Spleen (tissue), 11 donors: ENCODE data around the gene RALY. TPM values are rescaled to one million over a fixed set of nuclear protein-coding genes. Genes with fewer than 3 reads are reported as not detected.

Source experiments
- DNase-seq: peaks from one replicate; pipeline ENCODE4 v3.0.0-alpha.2; 2020
- H3K27ac ChIP-seq, 8 donors: fragments of 200-600 bp; sonication (generic) in 7 of 8; 1 replicate in 4 of 8; 2 replicates in 4 of 8; pipeline versions ENCODE4 v1.5.0 to v1.8.0; 2016 to 2021; ENCODE audit warnings: inconsistent platforms in 4 of 8, mild to moderate bottlenecking in 4 of 8, moderate library complexity in 1 of 8
- H3K27me3 ChIP-seq, 7 donors: fragments of 200-600 bp; sonication (generic) in 6 of 7; replicated peaks in 1 of 7; 1 replicate in 4 of 7; 2 replicates in 3 of 7; pipeline versions ENCODE4 v1.5.0 to v1.8.0; 2016 to 2021; ENCODE audit warnings: inconsistent platforms in 3 of 7, mild to moderate bottlenecking in 1 of 7
- H3K36me3 ChIP-seq, 6 donors: fragments of 200-600 bp; sonication (generic) in 5 of 6; 1 replicate in 4 of 6; 2 replicates in 2 of 6; pipeline versions ENCODE4 v1.5.0 to v1.8.0; 2016 to 2021; ENCODE audit warnings: inconsistent platforms in 2 of 6
- H3K4me1 ChIP-seq, 6 donors: fragments of 200-600 bp; sonication (generic) in 5 of 6; 1 replicate in 3 of 6; 2 replicates in 3 of 6; pipeline versions ENCODE4 v1.5.0 to v1.8.0; 2016 to 2021; ENCODE audit warnings: inconsistent platforms in 3 of 6
- H3K4me3 ChIP-seq, 8 donors: fragments of 200-600 bp; sonication (generic) in 7 of 8; 1 replicate in 4 of 8; 2 replicates in 4 of 8; pipeline versions ENCODE4 v1.5.0 to v1.8.0; 2016 to 2021; ENCODE audit warnings: inconsistent platforms in 4 of 8, mild to moderate bottlenecking in 4 of 8, moderate library complexity in 2 of 8
- H3K9me3 ChIP-seq, 8 donors: fragments of 200-600 bp; sonication (generic) in 7 of 8; 1 replicate in 4 of 8; 2 replicates in 4 of 8; pipeline versions ENCODE4 v1.5.0 to v1.8.0; 2016 to 2021; ENCODE audit warnings: inconsistent platforms in 4 of 8
- POLR2A ChIP-seq, 3 donors: fragments of 450-650 bp; IDR thresholded peaks; one replicate each; pipeline ENCODE4 v1.5.1; 2017; ENCODE audit warnings: antibody characterized with exemption in 3 of 3, mild to moderate bottlenecking in 1 of 3
- POLR2AphosphoS5 ChIP-seq, 3 donors: sonication (generic); formaldehyde crosslinking; IDR thresholded peaks; one replicate each; pipeline ENCODE4 v1.5.1; 2017; ENCODE audit warnings: antibody characterized with exemption in 3 of 3
- WGBS, 5 donors: extraction: QIAGEN DNeasy Blood & Tissue Kit in 3 of 5; methylation state at CpG; one replicate each; pipeline versions ENCODE4 v1.1.5 to v1.1.7; 2013 to 2018; 5-methylcytosine and 5-hydroxymethylcytosine counted together
- intact Hi-C: fragments of 100-400 bp; cut with DNase I; formaldehyde crosslinking; loops from one replicate; pipeline ENCODE4 v1.15.0; 2023; ENCODE audit warnings: low total_unique reads
- polyA plus RNA-seq, 3 donors: library from polyadenylated mRNA; stranded (reverse); fragments of 200-250 nt; gene quantifications; one replicate each; pipeline ENCODE4 v1.2.1, GENCODE V29; 2013
- total RNA-seq, 7 donors: library from RNA; depleted of rRNA in 3 of 7; stranded (reverse); fragments of >200 nt in 3 of 7; fragmentation: NEBNext Ultra II Directional in 4 of 7; extraction: Animal tissue kit (Norgen Biotek cat#: 25700) in 4 of 7; gene quantifications; one replicate each; pipeline versions ENCODE4 v1.1.0 to v1.2.1, GENCODE V29; 2016 to 2021
- TF ChIP-seq, protein P1 (sequence below), 11 experiments: fragments of 200-600 bp in 7 of 11; fragments of 450-650 bp in 4 of 11; sonication (generic) in 4 of 11; IDR thresholded peaks in 8 of 11; conservative IDR thresholded peaks in 3 of 11; 1 replicate in 7 of 11; 2 replicates in 4 of 11; pipeline versions ENCODE4 v1.4.0 to v1.8.0; 2016 to 2021; ENCODE audit warnings: antibody characterized with exemption in 11 of 11, inconsistent platforms in 4 of 11, mild to moderate bottlenecking in 1 of 11
- donor health status: healthy with polysubstance abuse.
- donor health status: DM: no; HTN: no; CAD: no; lungs with moderate emphysema.
- donor health status: DM: no; HTN: no; CAD: no.
- donor health status: Bipolar disorder and iron deficiency.
- donor health status: healthy.
- donor health status: DM: no; HTN: no; CAD: no.
- donor health status: DM: yes; HTN: yes; CAD: no.

The RALY gene
- total and polyA plus RNA-seq, 10 donors: 72.9 to 133 (median 99.7) TPM

DNA sequence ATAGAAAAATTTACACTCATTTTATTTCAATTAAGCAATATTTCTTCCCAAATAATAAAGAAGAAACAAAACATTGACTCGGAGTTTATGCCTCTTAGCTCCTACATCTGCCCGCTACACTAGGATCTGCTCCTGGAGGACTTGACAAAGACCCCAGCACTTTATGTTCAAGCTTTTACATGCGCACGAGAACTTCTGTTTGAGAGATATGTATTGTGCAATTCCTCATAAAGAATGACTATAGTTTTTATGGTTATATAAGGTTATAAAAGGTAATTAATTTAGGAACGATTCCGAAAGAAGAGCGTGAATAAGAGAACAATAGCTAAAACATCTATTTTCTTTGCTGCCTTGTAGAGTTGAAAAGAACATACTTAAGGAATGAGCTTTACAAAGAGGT is 12.4 kb upstream of the RALY start:
- no peak for DNase-seq
- H3K9me3 ChIP-seq: peaks cover 0 to 6% (median 0%) of the 10 kb centered on the region in 8 donors
- no peaks in the 10 kb centered on the region for H3K27me3 ChIP-seq
- H3K4me3 ChIP-seq: no peak overlapping the region
- no peaks in the 10 kb centered on the region for H3K4me1 ChIP-seq
- H3K27ac ChIP-seq: no peak overlapping the region
- TF ChIP-seq POLR2AphosphoS5 (IDR thresholded peaks at IDR 0.05) (no peak), POLR2A (IDR thresholded peaks at IDR 0.05) (no peak)
- TF ChIP-seq, protein P1, sequence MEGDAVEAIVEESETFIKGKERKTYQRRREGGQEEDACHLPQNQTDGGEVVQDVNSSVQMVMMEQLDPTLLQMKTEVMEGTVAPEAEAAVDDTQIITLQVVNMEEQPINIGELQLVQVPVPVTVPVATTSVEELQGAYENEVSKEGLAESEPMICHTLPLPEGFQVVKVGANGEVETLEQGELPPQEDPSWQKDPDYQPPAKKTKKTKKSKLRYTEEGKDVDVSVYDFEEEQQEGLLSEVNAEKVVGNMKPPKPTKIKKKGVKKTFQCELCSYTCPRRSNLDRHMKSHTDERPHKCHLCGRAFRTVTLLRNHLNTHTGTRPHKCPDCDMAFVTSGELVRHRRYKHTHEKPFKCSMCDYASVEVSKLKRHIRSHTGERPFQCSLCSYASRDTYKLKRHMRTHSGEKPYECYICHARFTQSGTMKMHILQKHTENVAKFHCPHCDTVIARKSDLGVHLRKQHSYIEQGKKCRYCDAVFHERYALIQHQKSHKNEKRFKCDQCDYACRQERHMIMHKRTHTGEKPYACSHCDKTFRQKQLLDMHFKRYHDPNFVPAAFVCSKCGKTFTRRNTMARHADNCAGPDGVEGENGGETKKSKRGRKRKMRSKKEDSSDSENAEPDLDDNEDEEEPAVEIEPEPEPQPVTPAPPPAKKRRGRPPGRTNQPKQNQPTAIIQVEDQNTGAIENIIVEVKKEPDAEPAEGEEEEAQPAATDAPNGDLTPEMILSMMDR (IDR thresholded peaks at IDR 0.05 in 8 of 11, conservative IDR thresholded peaks at IDR 0.05 in 3 of 11): no peak
- intact Hi-C loops: loop anchor here (10.0 kb wide), 1 partner anchor 83 kb away; no protein-coding TSS in a partner anchor
- WGBS, 5 donors: 92 to 96% (median 92%) methylated on average over 7 of the region's 7 CpGs
- H3K36me3 ChIP-seq: no peaks in the 10 kb centered on the region

DNA sequence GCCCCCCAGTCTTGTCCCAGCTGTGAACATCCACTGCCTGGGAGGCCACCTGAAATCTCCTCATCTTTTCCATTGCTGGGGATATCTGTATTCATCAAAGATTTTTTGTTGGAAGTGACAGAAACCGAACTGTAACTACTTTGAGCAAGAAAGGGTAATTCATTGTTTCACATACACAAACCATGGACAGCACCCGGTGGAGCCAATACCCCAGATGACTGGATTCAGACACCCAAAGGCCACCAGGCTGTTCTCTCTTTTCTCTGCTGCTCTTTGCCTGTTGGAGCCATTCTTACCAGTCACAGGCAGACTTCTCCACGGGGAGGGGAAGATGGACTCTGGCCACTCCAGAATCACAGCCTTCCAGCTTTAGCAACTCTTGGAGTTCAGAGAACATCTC is 11.7 kb upstream of the RALY start:
- no peak overlapping the region for H3K4me3 ChIP-seq
- no peaks in the 10 kb centered on the region for H3K4me1 ChIP-seq
- H3K9me3 ChIP-seq: peaks cover 0 to 6% (median 0%) of the 10 kb centered on the region in 8 donors
- no peaks in the 10 kb centered on the region for H3K27me3 ChIP-seq
- intact Hi-C loops: loop anchor here (10.0 kb wide), 1 partner anchor 83 kb away; no protein-coding TSS in a partner anchor
- H3K27ac ChIP-seq: no peak overlapping the region
- DNase-seq: no peak
- no peaks in the 10 kb centered on the region for H3K36me3 ChIP-seq
- TF ChIP-seq POLR2A (IDR thresholded peaks at IDR 0.05): no peak
- TF ChIP-seq, protein P1 (IDR thresholded peaks at IDR 0.05 in 8 of 11, conservative IDR thresholded peaks at IDR 0.05 in 3 of 11): no peak
- TF ChIP-seq POLR2AphosphoS5 (IDR thresholded peaks at IDR 0.05): no peak
- 82 to 91% (median 87%) methylated on average over 3 of the region's 3 CpGs for WGBS, 5 donors

DNA sequence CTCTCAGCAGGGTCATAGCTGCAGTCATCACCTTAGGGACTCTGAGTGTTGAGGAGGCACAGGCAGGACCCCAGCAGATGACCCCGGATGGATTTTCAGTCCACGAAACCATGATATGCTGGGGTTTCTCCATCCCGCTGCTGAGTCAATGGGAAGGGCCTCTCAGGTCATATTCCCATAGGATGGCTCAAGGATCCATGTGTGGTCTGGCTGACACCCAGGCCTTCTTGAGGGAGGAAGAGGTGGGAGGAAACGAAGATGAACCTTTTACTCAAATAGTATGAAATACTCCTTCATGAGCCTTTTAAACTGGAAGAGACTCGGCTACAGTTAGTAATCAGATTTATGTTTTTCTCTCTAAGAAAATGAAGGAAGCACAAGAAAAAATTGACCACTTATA is 10.3 kb upstream of the RALY start:
- Histone ChIP-seq H3K4me3 (no peak overlapping the region), H3K4me1 (no peaks in the 10 kb centered on the region), H3K27me3 (no peaks in the 10 kb centered on the region), H3K27ac (no peak overlapping the region), H3K9me3 (no peaks in the 10 kb centered on the region), H3K36me3 (no peaks in the 10 kb centered on the region)
- intact Hi-C loops: loop anchor here (10.0 kb wide), 1 partner anchor 81 kb away; no protein-coding TSS in a partner anchor
- TF ChIP-seq, protein P1 (IDR thresholded peaks at IDR 0.05 in 8 of 11, conservative IDR thresholded peaks at IDR 0.05 in 3 of 11): no peak
- TF ChIP-seq POLR2AphosphoS5 (IDR thresholded peaks at IDR 0.05) (no peak), POLR2A (IDR thresholded peaks at IDR 0.05) (no peak)
- DNase-seq: no peak
- 66 to 86% (median 82%) methylated on average over 5 of the region's 5 CpGs for WGBS, 5 donors

DNA sequence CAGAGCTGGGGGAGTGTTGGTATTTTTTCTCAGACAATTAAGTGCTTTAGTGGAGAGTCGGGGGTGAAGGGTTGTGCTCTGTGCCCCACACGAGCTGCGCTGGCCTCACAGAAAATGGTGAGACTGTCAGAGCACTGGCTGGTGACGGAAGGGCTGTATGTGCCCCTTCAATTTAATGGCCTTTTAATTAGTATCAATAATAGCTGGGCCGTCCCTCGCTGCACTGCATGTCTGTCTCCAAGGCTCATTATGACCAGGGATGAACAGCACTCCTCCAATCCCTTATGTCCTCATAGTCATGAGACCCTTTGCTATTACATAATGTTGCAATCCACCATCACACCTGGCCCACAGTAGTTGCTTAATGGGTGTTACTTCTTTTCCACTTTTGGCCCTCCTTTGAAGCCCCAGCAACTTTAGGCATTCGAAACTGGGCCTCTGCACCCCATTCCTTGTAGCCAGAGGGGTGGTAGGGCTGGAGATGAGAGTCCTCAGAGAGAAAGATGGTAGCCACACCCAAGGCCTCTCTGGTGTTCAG is 9.5 kb upstream of the RALY start:
- 70 to 85% (median 74%) methylated on average over 7 of the region's 7 CpGs for WGBS, 5 donors
- Histone ChIP-seq H3K4me3 (no peak overlapping the region), H3K27ac (no peak overlapping the region), H3K36me3 (no peaks in the 10 kb centered on the region), H3K27me3 (no peaks in the 10 kb centered on the region), H3K4me1 (no peaks in the 10 kb centered on the region), H3K9me3 (no peaks in the 10 kb centered on the region)
- no peak for DNase-seq
- intact Hi-C loops: loop anchor here (10.0 kb wide), 1 partner anchor 81 kb away; no protein-coding TSS in a partner anchor
- TF ChIP-seq, protein P1 (IDR thresholded peaks at IDR 0.05 in 8 of 11, conservative IDR thresholded peaks at IDR 0.05 in 3 of 11): no peak
- TF ChIP-seq POLR2A (IDR thresholded peaks at IDR 0.05) (no peak), POLR2AphosphoS5 (IDR thresholded peaks at IDR 0.05) (no peak)
